Esophagus mucosa (tissue), 1 donor: ENCODE measurements around the gene DYNLRB1. TPM values are rescaled to one million over a fixed set of nuclear protein-coding genes. Genes with fewer than 3 reads are reported as not detected.

Experiments used
- ATAC-seq: fragments of 200-7000 bp; cut with Tn5 transposase; one replicate; pipeline ENCODE4 v1.9.1; 2020
- total RNA-seq: library from RNA; stranded (reverse); gene quantifications from one replicate; pipeline ENCODE4 v1.2.4, GENCODE V29; 2023
- donor health status: DM: yes; HTN: yes; CAD: no.

The DYNLRB1 gene
- total RNA-seq, 1 donor from 2014 or later = 80.7 TPM

DNA sequence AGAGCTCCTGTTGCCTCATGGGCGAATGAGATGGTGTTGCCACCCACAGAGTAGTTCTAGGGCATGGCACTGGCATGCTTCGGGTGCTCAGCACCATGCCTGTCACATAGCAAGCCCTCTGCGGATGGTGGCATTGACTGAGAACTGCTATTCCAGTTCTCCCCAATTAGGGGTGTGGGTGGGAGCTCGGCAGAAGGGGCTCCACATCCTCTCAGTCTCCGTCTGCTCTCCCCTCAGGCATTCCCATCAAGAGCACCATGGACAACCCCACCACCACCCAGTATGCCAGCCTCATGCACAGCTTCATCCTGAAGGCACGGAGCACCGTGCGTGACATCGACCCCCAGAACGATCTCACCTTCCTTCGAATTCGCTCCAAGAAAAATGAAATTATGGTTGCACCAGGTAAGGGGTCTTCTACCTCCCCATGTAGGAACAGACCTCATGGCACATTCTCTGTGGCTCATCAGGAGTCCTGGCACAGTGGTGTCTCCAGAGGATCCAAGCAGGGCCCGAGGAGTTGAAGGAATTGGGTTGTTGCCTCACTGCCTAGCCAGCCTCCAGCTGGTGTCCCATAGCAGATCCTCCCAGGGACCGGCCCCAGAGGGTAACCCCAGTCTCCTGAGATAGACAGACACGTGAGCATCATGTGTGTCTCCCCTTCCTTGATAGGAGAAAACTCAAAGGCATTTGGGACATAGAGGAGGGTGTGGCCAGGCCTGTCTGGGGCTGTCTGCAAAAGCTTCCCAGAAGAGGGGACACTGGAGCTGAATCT is 18.4 kb downstream of the DYNLRB1 start:
- ATAC-seq = no peak

DNA sequence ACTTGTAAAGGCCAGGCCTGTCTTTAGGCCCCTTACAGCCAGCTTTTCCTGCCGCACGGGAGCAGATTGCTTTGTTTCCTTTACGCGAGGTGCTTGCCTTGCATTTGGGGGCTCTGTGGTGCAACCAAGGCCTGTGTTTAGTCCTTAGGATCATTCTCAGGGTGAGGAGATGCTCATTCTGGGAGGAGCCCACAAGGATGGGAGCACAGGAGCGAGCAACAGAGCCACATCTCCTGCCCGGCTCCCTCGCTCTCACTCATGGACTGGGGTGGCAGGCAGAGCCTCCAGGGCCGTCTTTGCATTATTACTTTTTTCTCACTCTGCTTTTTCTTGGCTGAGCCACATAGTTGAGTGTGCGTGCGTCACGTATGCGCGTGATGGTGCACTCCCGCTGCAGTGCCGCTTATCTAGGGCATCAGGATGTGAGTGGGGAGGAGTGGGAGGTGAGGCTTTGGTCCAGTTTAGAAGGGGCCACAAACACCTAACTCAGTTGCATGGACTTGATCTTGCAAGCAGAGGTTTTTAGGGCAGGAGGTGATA is 19.1 kb downstream of the DYNLRB1 start:
- no peak for ATAC-seq

DNA sequence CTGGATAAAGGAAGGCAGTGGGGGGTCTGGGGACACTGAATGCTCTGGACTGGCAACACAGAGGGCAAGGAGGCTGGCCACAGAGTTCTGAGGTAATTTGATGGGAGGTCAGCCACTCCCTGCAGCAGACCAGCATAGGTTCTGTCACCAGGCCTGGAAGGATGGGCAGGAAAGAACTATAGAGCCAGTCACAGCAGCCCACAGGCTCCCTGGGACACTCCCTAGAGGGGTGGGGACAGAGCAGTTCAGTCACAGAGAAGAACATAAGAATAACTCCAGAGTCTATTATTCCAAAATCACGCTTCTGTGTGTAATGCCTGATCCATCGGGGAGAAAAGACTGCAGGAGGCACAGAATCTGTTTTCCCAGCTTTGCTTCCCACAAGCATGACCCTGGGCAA is 19.6 kb downstream of the DYNLRB1 start:
- ATAC-seq = no peak

DNA sequence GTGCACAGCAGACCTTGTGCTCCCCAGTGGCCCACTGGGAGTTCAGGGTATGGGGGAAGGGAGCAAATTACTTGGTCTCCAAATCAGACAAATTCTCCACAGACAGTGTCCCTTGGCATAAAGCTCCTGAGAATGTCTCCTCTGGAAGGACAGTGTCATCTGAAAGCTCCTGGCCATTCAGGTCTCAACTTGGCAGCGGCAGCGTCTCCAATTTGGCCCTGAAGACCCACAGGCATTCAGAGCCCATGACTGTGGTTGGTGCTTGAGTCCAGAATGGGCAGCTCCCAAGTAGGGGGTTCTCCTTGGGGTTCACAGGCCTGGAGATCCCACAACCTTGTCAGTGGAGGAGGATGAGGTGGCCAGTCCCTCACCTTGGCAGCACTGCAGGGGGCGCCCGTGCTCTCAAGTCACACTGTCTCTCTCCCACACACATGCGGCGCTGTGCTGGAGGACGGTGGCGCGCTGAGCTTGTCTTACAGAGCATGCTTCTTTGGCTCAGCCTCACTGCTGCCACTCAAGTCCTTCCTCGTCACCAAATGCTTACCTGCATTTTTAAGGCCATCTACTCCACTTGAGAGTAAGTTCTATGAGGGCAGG is 20.7 kb downstream of the DYNLRB1 start:
- ATAC-seq = peak; percentile 39

DNA sequence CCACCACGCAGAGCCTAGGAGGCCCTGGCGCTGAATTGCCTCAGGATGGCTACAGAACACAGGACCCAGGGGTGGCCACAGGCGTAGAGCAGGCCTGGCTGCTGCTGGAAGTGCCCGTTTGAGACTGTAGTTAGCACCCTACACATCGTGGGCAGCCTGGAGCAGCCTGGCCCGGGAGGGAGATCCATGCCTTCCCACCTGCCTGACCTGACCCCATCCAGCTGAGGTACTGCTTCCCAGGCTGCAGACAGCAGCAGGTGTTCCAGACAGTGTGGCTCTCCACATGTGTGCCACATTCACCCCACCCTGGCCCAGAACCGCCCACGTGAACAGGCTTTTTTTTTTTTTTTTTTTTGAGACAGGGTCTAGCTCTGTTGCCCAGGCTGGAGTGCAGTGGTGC is 21.4 kb downstream of the DYNLRB1 start:
- peak; percentile 13 for ATAC-seq

DNA sequence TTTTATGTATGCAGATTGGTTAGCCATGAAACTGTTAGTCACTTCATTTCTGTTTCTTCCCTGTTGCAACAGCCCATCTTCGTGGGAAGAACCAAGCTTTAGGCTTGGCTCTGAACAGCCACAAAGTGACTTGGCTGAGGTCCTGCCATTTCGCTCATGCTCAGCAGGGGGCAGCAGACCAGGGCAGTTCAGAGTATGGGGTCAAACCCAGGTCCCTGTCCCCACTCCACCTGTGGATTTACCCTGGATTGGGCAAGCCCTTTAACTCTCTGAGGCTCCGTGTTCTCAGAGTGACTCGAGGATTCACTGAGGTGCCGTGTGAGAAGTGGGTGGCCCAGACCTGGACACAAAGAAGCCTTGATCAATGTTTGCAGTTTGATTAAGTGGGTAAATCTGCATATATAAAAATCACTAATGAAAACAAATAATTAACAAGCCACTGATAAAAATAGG is 22.5 kb downstream of the DYNLRB1 start:
- ATAC-seq = peak; percentile 70

DNA sequence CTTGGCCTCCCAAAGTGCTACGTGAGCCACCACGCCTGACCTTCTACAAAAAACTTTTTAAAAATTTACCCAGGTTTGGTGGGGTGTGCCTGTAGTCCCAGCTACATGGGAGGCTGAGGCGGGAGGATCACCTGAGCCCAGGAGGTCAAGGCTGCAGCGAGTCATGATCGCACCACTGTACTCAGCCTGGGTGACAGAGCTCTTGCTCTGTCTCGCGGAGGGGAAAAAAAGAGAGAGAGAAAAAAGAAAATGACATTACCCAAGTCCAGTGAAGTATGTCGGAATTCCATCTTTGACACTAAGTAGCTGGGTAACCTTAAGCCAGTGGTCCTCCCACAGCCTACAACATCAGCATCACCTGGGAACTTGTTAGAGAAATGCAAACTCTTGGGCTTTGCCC is 23.5 kb downstream of the DYNLRB1 start:
- ATAC-seq = no peak

DNA sequence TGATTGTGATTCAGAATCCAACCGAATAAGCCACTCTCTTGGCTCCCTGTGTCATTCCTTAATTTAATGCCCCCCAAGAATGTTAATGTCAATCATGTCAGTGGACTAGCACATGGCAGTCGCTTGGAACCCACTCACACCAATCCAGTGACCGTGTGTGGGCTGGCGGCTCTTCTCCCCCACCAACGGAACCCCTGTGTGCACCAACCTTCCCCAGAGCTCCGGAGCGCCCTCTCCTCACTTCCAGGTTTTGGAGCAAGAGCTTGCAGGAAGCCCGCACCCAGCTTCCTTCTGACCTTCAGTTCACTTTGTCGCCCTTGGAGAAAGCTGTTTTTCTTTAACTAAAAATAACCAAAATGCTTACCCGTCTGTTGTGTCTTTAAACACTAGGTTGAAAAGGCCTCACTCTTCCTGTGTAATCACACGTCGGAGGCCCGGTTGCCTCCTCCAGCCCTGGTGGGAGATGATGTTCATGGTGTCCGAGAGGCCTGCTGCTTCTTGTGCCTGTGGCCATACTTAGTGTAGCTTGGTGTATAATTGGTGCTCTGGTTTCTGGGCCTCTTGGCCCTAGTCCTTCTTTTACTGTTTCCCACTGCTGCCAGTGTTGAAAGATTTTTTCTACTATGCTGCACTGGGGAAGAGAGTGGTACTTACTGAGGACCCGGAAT is 24.5 kb downstream of the DYNLRB1 start:
- no peak for ATAC-seq

DNA sequence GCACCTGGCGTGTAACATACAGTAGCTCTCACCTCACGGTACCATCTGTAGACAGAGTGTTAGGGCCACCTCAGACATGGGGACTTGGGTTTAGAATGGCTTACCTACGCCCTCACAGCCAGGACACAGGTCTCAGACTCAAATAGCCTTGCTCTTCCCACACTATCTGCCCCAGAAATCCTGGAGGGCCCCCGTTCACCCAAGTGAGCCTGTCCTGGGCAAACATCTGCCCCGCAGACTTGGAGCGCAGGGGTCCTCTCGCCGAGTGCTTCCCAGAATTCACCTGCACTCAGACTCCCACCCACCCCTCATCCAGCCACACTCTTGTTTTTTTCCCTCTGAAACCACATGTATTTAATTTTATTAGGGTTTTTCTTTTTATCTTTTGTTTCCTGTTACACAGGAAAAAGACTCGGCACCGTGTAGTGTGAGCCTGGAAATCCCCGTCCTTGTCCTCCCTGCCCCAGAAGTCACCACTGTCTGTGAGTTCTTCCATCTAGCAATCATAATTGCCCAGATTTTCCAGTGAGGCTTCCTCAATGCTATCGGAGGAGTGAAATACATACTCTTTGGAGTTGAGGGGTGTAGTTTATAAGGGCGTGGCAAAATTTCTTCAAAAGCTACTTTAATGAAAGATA is 25.2 kb downstream of the DYNLRB1 start:
- no peak for ATAC-seq

DNA sequence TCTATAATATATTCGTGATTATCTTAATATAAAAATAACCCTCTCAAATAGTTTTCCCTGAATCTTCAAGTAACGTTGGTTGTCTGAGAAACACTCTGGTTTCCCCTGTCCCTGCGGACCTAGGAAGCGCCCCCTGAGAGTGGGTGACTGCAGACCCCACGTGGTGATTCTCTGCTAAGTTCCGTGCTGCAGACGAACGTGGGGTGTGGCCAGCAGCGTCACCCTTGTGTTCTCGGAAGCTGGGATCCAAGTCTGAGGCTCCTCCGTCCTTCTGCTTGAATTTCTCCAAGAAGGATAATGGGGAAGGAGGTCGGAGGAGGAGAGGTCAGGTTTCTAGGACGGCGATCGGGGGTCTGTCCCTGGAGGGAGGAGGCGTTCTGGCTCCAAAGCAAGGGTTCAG is 25.7 kb downstream of the DYNLRB1 start:
- ATAC-seq = no peak

DNA sequence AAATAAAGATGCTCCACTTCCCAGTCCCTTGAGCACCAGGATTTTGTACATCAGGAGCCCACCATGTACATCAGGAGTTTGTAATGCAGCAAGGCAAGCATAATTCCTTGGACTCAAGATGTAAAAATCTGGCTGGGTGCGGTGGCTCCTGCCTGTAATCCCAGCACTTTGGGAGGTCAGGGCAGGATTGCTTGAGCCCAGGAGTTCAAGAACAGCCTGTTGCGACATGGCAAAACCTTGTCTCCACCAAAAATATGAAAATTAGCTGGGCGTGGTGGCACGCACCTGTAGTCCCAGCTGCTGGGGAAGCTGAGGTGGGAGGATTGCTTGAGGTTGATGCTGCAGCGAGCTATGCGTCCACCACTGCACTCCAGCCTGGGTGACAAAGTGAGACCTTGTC is 26.2 kb downstream of the DYNLRB1 start:
- ATAC-seq = no peak

DNA sequence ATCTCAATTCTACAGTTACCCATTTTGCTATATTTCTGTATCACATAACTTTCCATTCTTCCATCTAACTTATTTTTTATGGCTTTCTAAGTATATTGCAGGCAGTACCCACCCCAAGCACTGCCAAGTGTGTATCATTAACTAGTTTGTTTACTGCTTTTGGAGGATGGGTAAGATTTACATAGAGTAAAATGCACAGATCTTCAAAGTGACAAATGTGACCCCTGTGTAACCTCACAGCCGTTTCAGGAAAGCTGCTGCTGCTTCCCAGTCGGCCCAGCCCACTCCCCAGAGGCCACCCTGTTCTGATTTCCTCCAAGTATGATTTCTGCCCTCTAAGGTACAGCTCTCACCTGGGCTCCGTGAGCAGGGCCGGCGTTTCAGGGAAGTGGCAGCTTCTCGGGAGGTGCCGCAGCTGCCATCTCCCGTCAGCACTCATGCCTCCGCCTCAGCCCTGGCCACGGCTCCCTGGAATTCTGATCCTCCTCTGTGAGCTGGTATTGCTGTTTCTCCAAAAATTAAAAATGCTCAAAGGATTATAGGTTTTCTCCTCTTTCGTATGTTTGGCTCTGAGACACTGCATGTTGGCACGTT is 27.3 kb downstream of the DYNLRB1 start:
- ATAC-seq = no peak

DNA sequence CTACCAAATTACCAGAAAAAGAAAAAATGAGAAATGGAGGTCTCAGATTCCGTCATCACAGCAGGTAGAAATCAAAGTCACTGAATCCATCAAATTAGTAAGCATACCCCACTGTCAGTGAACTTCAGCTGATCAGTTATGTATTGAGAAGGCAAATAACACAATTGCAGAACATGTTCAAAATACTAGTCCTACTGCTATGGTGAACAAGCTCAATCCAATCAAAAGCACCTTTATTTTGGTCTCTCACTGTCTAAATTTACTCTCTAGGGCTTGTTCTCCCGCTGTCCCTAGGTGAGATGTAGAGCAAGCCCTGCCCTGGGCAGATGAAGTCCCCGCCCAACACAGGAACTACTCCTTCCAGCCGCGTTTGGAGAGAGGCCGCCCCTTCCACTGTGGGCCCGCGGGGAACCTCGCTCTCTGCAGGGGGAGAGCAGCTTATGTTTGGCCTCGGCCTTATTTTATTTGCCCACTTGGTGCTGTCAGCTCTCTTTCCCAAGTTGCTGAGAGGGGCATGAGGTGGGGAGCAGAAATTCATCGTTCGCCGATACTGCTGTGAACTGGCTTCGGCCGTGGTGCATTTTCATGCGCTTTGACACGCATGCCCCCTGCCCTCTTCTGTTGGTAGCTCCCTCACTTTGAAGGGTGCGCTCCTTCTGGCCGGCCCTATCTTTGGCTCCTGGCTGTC is 28.0 kb downstream of the DYNLRB1 start:
- no peak for ATAC-seq

DNA sequence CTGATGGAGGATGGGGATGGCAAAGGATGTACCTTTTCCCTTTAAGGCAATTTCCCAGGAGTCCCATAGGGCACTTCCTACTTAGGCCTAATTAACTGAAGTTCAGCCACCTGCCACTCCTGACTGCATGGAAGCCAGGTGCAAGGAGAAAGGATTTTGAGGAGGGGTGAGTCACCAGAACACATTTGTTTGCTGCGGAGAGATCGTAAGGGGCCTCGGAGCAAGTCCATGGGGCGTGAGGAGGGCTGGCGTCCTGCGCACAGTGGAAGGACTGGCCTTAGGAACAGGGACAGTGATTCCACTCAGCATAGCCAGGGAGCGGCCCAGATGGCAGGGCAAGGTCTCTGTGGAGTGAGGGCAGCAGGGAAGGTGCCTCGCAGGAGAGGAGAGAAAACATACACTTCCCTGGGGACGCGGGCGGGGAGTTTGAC is 30.5 kb downstream of the DYNLRB1 start:
- no peak for ATAC-seq

DNA sequence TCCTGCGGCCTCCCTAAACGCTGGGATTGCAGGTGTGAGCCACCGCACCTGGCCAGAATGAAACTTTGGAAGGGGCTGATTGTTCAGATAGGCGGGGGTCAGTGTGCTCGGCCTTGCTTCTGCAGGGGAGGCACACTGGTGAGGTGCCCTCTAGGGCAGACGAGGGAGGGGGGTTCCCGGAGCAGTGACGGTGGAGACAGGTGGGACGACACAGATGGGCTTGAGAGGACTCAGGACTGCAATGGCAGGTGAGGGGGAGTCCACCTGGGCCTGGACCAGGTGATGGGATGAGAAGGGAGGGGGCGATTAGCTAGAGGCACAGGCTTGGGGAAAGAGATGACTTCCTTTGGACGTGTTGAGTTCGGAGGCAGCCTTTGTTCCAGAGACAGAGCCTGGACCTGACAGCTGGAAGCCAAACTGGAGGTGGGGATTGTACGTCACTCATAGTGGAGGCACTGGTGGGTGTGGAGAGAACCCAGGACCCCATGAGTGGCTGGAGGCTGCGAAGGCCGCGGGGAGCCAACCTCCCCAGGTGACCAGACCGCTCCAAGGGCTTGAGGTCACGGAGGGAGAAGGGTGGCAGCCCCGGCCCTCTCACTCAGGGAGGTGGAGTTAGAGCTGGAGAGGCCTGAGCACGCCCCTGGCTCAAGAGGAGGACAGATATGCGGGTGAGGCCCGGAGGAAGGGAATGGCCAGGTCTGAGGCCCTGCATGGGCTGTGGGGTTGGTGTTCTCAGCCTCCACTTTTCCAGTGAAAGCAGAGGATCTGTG is 31.8 kb downstream of the DYNLRB1 start:
- ATAC-seq = no peak

DNA sequence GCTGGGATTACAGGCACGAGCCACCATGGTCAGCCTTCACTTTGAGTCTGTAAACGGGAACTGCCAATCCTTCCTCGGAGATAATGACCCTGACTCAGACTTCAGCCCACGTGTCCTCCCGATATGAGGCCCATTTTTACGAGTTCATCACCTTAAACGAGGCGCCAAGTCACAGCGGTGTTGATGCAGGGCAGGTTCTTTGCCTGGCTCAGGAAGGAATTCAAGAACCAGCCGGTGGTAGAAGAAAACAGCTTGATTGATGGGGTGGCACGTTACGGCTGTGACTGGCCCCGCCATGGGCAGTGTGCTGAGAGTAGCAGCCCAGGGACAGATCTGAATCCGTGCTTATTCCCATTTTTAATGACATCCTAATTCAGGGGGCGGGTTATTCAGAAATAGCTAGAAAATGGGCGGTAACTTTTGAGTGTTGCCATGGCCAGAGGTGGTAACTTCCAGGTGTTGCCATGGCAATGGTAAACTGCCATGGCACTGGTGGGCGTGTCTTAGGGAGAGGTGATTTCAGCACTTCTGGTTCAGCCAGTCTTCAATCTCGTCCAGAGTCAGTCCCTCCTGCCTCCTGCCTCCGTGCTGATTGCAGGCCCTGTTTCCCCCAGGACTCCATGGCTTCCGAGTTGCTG is 33.2 kb downstream of the DYNLRB1 start:
- peak; percentile 82 for ATAC-seq

DNA sequence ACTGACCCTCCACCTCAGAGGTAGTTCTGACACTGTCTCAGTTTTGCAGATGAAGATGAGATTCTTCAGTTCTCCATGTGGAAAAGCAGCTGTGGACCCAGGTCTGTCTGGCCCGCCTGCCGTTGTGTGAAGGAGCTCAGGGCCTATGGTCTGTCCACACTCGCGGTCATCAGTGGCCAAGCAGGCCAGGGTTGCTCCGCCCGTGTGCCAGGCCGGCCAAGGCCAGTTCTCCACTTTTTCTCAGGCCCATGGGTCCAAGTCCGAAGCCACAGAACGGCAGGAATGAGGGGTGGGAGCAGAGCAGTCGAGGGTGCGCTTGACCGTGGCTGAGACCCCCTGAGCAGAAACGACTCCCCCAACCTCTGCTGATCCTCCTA is 33.7 kb downstream of the DYNLRB1 start:
- no peak for ATAC-seq

DNA sequence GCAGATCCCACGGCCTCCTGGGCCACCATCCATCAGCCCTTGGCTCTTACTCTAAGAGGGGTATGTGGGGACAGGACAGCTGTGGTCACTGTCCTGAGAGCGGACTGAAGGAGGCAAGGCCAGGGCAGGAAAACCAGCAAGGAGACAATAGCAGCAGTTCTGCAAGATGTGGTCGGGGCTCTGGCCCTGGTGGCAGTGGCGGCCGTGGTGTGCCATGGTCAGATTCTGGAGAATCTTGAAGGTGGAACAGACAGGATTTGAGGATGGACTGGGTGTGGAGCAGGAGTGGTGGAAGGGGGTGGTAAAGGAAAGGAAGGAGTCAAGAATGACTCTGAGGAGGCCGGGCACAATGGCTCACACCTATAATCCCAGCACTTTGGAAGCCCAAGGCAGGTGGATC is 36.3 kb downstream of the DYNLRB1 start:
- ATAC-seq = no peak

DNA sequence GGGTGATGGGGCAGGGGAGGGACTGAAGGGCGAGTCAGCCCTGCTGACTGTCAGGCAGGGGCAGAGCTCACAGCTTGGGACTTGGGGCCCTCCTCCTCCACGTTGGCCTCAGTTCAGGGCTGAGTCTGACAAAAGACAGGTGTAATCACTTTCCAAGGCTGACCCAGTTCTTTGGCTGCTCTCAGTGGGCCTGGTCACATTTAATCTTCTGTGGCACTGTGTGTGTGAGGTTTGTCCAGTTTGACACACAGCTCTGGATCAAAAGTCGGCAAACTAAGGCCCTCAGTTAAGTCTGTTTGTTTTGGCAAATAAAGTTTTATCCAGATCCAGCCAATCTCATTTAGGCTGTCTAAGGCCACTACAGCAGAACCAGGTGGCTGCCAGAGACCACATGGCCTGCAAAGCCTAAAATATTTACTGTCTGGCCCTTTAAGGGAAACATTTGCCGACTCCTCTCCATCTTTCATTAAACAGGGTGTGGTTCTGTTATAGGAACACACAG is 37.2 kb downstream of the DYNLRB1 start:
- peak; percentile 20 for ATAC-seq

DNA sequence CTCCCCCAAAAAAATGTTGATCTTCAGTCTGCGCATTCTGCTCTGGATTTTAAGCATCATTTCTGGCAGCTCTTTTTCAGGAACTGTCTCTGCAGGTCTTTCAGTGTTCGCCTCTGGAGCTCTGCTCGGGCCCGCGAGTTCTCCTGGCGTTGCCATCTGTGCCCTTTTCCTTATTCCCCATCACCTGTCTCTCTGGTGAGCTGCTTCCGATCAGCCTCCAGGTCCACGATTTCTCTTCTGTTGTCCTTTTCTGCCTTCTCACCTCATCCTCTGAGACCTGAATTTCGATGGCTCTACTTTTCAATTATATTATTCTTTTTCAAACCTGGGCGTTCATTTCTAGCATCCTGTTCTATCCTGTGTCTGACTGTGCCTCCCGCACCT is 41.7 kb downstream of the DYNLRB1 start:
- ATAC-seq = no peak
